ENCODE measurements around the gene SOCS2.

GRCh38 chr12:93578221-93578620 lies 5.7 kb downstream of the SOCS2 start:
- TF ChIP-seq CTCF (IDR thresholded peaks at IDR 0.05; ENCODE audit: extremely low read depth in 1 of 2, insufficient read depth in 1 of 2, low read depth in 1 of 2, low read length in 2 of 2): no peak
- no peak for TF ChIP-seq POLR2AphosphoS5 (IDR thresholded peaks at IDR 0.05; ENCODE audit: insufficient read depth, low read depth, low read length)
- TF ChIP-seq EZH2 (IDR thresholded peaks at IDR 0.05; ENCODE audit: borderline replicate concordance, low read depth, low read length, severe bottlenecking): no peak
- TF ChIP-seq MAX (IDR thresholded peaks at IDR 0.05; ENCODE audit: insufficient read depth, insufficient read length): no peak
- no peak for TF ChIP-seq POLR2A (IDR thresholded peaks at IDR 0.05; ENCODE audit: low read depth, low read length)
- no peak for TF ChIP-seq MYC (IDR thresholded peaks at IDR 0.05; ENCODE audit: low read depth, low read length)

All from endothelial cell of umbilical vein (primary cell).